GM18508 (cell line): Measurements from ENCODE around the gene PLA2G4E.

ENCODE experiments used
- ATAC-seq: cut with Tn5 transposase; IDR thresholded peaks from one replicate; pipeline ENCODE4 v1.9.1; 2021; ENCODE audit warnings: moderate number of reproducible peaks; ENCODE audit not compliant: insufficient read depth, unreplicated experiment

The PLA2G4E gene

DNA sequence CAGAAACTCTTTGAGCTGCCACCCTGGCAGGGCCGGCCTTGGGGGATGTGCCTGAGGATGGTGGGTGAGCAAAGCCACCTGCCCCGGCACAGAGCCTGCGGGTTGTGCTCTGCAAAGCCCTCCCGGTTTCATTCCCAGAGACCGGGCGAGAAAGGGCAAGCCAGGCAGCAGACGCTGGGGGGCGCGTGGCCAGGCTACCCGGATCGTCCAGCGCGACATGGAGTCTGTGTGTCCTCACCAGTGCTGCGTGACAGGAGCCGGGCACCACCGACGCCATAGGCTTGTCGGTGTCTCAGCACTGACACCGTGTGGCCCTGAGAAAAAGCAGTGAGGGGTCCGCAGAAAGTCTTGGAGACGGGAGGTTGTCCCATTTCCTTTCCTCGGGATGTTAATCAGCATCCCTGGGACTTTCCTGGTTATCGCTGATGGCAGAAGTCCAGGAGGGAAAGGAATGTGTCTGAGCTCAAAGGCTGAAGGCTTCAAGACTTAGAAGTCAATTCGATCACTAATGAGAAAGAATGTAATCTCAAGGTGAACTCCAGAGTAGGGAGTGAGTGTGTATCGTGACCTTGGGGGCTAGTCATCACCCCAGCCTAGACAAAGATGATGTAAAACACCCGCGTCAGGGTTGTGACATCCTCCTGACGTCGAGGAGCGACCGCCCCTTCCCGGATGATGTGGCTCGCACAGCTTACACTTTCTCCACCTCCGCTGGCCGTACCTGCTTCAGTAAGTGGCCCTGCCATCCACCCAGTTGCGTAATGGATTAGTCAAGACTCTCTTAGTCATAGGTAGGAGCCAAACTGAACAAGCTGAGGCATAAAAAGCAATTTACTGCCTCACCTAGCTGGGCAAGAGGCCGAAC, 36.3 kb upstream of the PLA2G4E start:
- ATAC-seq, result no peak

- no peak for ATAC-seq
Measured at GRCh38 chr15:42053914-42054313, 33.1 kb upstream of the PLA2G4E start.

DNA sequence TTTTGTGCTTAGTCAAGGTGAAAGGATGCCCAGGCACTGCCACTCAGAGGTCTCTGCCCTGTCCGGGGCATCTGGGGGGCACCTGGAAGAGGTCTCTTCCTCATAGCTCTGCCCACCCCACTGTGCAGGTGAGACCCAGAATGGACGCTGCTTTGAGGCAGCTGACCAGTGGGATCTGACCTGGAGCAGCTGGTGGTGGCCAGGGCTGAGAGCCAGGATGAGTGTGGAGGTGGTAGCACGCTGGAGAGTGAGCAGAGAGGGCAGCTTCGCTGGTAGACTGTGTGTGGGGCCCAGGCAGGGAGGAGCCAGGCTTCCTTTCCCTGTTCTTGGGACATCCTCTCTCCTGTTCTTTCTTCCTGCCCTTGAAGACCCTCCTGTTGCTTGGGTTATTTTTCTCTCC, 32.2 kb upstream of the PLA2G4E start:
- ATAC-seq, result no peak

DNA sequence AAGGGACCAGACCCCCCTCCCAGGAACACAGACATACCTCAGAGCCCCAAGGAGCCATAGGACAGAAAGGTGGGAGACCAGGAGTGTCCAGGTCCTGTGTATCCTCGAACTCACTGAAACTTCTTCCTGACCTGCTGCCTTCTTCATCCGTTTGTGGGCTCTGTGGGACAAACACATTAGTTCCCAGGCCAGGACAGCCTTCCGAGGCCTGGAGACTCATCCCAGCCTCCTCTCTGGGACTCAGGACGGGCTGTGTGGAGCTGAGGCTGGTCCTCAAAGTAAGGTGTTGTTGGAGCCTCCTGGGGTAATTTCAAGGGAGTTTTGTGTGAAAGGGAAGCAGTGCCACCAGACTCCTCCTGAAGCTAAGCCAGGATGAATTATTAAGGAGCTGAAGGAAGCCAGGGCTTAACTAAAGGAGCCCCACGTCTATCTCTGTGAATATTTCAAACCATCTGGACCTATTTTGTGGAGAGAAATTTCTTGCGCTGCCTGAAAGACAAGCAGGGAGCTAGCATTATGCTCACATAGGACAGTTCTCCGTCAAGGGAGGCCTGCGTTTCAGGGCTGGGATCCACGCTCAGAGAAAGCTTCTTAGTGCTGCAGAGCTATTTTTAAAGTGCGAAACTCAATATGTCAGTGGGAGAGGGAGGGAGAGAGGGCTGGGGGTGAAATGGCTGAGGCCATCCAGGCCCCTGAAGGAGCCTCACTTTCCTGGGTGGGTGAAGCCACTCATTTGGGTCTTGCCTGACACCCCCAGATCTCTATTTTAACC, 29.8 kb upstream of the PLA2G4E start:
- ATAC-seq, result no peak

DNA sequence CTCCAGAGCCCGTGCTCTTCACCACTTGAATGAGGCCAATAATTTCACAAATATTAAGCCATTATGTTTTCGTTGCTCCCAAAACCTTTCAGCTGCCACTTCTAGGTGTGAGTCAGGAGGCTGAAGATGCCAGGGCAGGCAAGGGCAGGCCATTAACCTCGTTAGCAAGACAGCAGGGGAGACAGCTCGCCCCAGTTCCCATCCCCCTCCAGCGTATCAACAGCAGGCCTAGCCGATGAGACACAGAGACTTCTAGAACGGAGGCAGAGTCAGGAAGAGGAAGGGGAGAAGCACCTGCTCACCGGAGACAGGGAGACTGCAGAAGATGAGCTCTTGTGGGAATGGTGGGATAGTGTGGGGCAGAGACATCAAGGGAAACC, 28.0 kb upstream of the PLA2G4E start:
- ATAC-seq, result no peak

DNA sequence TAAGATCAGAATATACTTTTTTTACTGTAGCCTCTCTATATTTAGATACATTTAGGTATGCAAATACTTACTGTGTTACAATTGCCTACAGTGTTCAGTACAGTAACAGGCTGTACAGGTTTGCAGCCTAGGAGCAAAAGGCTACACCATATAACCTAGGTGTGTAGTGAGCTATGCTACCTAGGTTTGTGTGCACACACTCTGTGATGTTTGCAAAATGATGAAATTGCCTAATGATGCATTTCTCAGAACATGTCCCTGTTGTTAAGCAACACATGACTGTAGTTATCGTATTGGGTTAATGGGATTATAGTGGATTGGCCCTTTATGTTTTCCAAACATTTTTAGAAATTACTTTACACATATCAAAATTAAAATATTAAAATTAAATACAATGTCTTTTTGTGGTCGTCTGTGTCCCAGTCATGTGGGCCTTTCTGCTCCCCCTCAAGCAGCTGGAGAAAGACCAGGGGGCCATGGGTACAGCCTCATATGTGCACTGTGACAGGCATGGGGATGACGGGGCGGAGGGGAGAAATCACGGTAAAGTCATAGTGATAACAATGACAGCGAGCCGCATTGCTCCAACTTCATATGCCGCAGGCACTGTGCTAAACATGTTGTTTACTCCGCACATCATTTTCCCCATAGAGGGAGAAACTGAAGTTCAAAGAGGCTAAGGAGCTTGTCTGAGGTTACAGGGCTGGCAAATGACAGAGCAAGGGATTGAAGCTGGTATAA, 27.4 kb upstream of the PLA2G4E start:
- no peak for ATAC-seq

GRCh38 chr15:42046597-42046996, 25.8 kb upstream of the PLA2G4E start:
- ATAC-seq, result no peak

- ATAC-seq, result no peak
Measured at GRCh38 chr15:42045211-42045615, 24.4 kb upstream of the PLA2G4E start.

GRCh38 chr15:42042602-42043400, 22.0 kb upstream of the PLA2G4E start:
- ATAC-seq, result no peak

DNA sequence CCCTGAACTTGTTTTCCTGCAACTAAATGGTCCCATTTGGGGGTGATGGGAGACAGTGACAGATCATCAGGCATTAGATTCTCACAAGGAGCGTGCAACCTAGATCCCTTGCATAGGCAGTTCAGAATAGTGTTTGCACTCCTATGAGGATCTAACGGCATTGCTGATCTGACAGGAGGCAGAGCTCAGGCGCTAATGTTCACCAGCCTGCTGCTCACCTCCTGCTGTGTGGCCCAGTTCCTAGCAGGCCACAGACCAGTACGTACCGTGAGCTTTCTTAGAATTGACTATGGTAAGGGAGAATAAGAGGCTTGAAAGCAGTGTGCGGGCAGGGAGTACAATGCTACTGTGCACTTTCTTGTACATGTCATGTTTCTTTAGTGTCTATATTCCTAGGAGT, 17.6 kb upstream of the PLA2G4E start:
- no peak for ATAC-seq

DNA sequence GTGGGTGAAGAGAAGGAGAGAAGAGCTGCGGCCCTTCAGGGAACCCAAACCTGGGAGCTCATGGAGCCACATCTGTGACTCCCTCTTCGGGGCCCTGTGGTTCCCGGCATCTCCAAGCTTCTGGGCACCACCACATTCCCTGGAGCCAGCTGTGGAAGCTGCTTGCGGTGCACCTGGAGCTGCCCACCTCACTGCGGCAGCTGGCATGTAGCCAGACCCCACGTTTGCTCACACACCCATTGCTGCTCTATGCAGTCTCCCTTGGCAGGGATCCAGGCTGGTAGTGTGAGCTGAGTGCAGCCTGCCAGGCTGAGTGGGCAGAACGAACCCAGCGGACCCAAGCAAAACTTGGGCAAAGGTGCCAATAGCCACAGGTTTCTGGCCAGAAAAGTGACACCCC, 16.8 kb upstream of the PLA2G4E start:
- ATAC-seq, result no peak

DNA sequence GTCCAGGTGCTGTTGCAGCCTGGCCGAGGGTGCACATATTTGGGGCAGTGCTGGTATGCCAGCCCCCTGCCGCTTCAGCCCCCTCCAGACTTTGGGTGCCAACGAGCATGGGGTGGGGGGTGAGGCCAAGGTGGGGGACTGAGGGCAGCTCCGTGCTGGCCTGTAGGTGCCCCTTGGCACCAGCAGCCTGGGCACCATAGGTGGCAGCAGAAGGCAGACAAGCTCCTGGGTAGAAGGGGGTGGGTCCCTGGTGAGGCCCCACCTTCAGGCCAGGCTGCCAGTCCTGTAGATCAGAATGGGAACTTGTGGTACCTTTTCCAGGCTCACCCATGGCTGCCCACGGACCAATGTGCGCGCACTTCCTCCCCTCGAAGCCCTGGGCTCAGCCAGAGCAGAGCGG, 16.1 kb upstream of the PLA2G4E start:
- no peak for ATAC-seq

DNA sequence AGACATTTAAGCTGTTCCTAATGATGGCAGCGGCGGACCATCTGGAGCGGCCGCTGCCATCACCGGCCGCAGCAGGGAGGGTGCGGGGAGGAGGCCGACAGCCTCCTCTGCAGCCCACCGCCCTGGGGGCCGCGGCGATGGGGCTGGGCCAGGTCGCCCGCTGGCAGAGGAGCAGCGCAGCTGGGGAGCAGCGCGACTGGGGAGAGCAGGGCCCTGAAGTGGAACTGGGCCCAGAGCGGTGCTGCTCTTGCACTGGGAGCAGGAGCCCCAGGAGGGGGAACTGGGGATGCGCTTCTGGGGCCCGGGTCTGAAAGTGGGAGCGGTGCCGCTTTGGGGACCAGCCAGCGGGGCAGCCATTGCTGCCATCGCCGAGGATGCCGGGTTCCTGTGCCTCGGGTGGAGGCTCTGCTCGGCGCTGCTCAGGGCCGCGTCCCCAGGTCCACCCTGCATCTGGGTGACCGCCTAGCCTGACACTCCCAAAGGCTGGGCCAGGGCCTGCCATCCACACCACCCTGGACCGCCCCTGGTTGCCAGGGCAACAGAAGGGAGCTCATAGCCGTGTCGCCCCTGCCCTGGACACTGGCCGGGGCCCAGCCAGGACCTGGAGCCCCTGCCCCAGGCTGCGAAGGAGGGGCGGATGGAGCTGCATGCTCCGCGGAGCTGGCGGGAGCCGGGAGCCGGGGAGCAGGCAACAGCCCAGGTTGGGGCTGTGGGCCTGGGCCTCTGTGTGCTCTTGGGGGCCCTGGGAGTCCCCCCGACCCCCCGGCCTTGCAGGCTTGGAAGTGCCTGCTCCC, 15.5 kb upstream of the PLA2G4E start:
- ATAC-seq, result no peak

DNA sequence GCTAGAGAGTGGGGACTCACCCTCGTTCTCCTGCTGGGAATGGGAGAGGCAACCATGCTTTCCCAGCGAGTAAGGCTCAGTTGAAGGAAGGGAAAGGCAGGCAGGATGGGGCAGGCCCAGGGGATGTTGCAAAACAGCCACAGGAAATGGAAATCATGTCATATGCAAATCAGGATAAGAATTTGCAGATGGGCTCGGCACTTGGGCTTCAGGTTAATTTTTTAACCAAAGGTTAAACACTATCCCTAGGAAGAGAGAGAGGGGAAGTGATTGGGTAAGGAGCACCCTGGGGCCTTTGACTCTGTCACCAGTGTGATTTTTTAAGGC, 14.6 kb upstream of the PLA2G4E start:
- no peak for ATAC-seq

GRCh38 chr15:42034628-42035434, 14.0 kb upstream of the PLA2G4E start:
- no peak for ATAC-seq

DNA sequence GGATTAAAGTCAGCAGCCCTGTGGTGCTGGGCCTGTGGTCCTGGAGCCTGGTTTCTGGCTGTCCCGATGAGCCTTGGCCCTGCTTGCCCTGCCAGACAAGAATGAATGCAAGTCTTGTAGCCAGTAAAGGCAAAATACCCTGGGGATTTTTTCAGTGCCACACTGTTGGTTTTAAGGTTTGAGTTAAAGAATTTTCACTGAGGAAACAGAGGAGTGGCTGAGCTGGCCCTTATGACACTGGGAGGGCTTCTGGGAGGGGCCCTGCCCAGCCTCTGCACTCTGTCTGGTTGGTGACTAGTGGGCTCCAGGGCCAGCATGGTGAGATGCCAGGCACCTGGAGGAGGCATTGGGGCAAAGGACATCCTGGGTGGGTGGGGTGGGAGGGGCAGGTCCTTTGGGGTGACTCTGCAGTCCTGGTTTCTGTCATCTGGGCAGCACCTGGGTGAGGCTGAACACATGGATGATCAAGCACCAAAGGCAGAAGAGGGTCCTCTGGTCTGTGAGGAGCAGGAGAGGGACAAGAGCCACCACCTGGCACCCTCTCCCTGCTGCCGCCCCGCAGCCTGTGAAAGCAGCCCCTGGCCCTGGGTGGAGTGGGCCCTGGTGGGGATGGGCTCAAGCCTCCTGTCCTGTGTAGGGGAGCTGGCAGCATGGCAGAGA, 12.5 kb upstream of the PLA2G4E start:
- ATAC-seq, result no peak

DNA sequence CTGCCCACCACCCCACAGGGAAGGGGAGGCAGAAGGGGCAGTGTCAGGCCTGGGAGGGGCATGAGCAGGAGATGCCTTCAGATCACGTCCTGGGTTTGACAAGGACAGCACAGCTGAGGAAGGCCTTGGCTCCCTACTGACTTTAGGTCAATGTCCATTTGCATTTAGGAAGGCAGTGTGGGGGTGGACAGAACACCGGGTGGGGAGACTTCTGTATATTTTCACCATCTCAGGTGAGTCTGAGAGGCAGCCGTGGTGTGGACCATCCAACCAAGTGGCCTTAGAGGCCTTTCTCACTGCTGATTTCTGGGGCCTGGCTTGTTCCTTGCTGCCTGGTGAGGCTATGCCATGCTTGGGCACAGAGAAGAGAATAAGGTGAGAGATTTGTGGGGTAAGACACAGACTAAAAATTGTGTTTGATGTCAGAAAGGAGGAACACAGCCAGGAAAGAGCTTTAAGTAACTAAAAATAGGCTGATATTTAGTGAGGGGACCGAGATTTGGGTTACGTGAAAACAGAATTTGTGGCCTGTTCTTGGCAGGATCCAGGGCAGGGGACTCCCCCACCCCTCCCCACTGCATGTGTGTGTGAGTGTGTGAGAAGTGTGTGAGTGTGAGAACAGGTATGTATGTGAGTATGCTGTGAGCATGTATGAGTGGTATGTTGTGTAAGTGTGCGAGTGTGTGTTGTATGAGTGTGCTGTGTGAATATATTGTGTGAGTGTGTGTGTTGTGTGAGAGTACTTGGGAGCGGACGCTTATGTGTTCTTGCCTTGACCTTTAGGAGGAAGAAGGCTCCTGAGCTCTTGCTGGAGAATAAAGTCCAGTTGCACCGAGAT, 11.8 kb upstream of the PLA2G4E start:
- no peak for ATAC-seq
